ENCODE measurements around the gene SLC46A1.

The SLC46A1 gene

DNA sequence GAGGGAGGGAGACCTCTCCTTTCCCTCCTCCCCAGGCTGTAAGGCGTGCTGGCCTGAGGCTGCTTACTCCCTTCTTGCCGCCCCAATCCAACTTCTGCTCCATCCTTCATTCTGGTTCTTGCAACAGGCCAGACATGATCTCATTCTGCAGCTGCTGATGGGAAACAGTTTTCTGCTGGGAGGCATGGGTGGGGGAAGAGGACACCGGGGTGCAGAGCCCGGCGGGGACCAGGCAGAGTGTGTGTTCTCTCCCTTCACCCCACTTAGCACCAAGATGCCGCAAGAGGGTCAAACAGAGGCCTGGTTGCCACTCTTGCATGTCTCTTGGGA lies 33.1 kb downstream of the SLC46A1 start:
- no peaks in the 10 kb centered on the region for H3K27me3 ChIP-seq (ENCODE audit: control insufficient read depth in 1 of 2, insufficient read depth in 2 of 2, low read length in 2 of 2)
- no peaks in the 10 kb centered on the region for H3K9me3 ChIP-seq (ENCODE audit: low read length)
- H3K27ac ChIP-seq (ENCODE audit: low read depth, low read length): no peak overlapping the region
- no peaks in the 10 kb centered on the region for H3K36me3 ChIP-seq (ENCODE audit: insufficient read depth, low read length)
- peak overlapping the region; percentile 10 for H3K9ac ChIP-seq (ENCODE audit: low read length)
- H3K4me3 ChIP-seq (ENCODE audit: low read depth in 1 of 2, low read length in 2 of 2): peak overlapping the region in 1 of 2 donors; percentile 65
- H3K4me1 ChIP-seq (ENCODE audit: insufficient read depth, low read length): peaks cover 18% of the 10 kb centered on the region

DNA sequence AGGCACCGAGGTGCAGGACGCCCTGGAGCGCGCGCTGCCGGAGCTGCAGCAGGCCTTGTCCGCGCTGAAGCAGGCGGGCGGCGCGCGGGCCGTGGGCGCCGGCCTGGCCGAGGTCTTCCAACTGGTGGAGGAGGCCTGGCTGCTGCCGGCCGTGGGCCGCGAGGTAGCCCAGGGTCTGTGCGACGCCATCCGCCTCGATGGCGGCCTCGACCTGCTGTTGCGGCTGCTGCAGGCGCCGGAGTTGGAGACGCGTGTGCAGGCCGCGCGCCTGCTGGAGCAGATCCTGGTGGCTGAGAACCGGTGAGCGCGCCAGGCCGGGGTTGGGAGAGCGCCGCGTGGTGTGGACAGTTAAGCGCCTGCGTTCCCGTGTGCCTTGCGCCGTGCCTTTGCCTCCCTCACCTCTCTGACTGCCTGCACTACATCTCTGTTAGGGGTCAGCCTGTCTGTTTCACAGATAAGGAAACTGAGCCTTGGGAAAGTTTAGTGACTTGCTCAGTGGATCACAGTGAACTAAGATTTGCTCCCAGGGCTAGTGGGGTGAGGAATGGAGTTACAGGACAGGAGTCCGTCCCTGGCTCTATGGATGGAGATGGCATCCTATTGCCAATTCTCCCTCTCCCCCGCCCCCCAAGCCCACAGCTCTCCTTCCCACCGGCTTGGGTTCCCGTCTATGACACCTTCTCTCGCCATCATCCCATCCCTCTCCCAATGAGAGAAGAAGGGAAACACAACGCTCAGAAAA lies 33.6 kb downstream of the SLC46A1 start:
- peak overlapping the region; percentile 10 for H3K9ac ChIP-seq (ENCODE audit: low read length)
- H3K4me1 ChIP-seq (ENCODE audit: insufficient read depth, low read length): peaks cover 18% of the 10 kb centered on the region
- no peaks in the 10 kb centered on the region for H3K9me3 ChIP-seq (ENCODE audit: low read length)
- peak overlapping the region; percentile 58 to 65 for H3K4me3 ChIP-seq (ENCODE audit: low read depth in 1 of 2, low read length in 2 of 2)
- no peaks in the 10 kb centered on the region for H3K27me3 ChIP-seq (ENCODE audit: control insufficient read depth in 1 of 2, insufficient read depth in 2 of 2, low read length in 2 of 2)
- H3K36me3 ChIP-seq (ENCODE audit: insufficient read depth, low read length): no peaks in the 10 kb centered on the region
- peak overlapping the region; percentile 73 for H3K27ac ChIP-seq (ENCODE audit: low read depth, low read length)

DNA sequence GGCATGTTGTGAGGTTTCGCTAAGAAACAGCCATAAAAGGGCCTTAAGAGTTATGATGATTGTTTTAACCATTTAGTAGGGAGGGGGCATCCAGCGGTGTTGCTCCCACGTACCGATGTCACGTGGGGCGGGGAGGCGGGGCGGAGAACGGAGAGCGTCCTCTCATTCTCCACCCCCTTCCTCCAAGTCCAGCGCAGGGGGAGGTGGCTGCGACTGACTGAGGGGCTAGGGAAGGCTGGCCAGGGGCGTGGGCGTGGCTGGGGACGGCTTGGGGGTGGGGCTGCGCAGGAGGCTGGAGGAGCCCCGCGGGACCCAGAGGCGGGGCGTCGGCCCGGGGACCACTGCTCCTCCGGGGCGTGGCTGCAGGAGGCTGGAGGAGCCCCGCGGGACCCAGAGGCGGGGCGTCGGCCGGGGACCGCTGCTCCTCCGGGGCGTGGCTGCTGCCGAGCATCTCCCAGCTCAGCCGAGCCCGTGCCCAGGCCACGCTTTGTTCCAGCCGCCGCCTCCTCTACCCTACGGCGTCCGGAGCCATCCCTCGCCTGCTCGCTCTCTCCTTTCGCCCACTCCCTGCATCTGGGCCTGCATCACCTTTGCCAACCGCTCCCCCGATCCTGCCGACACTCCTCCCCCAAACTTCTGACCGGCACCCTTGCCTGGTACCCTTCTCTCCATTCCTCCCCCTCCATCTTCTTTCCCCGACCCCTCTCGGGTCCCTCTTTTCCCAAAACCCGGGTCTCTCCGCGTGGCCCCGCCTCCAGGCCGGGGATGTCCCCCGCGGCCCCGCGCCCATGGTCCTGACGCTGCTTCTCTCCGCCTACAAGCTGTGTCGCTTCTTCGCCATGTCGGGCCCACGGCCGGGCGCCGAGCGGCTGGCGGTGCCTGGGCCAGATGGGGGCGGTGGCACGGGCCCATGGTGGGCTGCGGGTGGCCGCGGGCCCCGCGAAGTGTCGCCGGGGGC lies 34.5 kb downstream of the SLC46A1 start, which contains the start of gene SARM1:
Gene SARM1 (plus strand): TSS at position 450 of the 958 bp plus-strand sequence. CDS start 339 bp downstream, at position 789.
- H3K4me1 ChIP-seq (ENCODE audit: insufficient read depth, low read length): peaks cover 18% of the 10 kb centered on the region
- no peaks in the 10 kb centered on the region for H3K27me3 ChIP-seq (ENCODE audit: control insufficient read depth in 1 of 2, insufficient read depth in 2 of 2, low read length in 2 of 2)
- H3K9ac ChIP-seq (ENCODE audit: low read length): peak within 1 kb of the TSS; percentile 10
- H3K9me3 ChIP-seq (ENCODE audit: low read length): no peaks in the 10 kb centered on the region
- H3K36me3 ChIP-seq (ENCODE audit: insufficient read depth, low read length): no peaks in the 10 kb centered on the region
- H3K4me3 ChIP-seq (ENCODE audit: low read depth in 1 of 2, low read length in 2 of 2): peak within 1 kb of the TSS; percentile 58 to 65
- peak within 1 kb of the TSS; percentile 73 for H3K27ac ChIP-seq (ENCODE audit: low read depth, low read length)

DNA sequence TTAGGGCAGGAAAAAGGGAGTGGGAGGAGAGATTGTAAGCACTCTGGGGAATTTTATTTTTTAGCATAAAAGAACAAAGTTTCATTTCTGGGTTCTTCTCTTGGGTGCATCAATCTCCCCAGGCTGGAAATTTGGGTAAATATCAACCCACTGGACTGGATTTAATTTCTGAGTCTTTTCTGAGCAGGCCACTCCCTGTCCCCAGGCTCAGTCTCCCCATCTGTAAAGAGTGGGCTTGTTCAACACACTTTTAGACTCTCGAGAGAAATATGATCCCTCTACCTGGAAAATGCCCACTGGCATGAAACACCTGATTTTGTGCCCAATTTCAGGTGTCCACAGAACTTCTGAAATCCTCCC lies 35.3 kb downstream of the SLC46A1 start:
- H3K4me3 ChIP-seq (ENCODE audit: low read depth in 1 of 2, low read length in 2 of 2): peak overlapping the region in 1 of 2 donors; percentile 65
- H3K27me3 ChIP-seq (ENCODE audit: control insufficient read depth in 1 of 2, insufficient read depth in 2 of 2, low read length in 2 of 2): no peaks in the 10 kb centered on the region
- no peak overlapping the region for H3K9ac ChIP-seq (ENCODE audit: low read length)
- peaks cover 18% of the 10 kb centered on the region for H3K4me1 ChIP-seq (ENCODE audit: insufficient read depth, low read length)
- no peaks in the 10 kb centered on the region for H3K9me3 ChIP-seq (ENCODE audit: low read length)
- H3K36me3 ChIP-seq (ENCODE audit: insufficient read depth, low read length): no peaks in the 10 kb centered on the region
- peak overlapping the region; percentile 48 for H3K27ac ChIP-seq (ENCODE audit: low read depth, low read length)

DNA sequence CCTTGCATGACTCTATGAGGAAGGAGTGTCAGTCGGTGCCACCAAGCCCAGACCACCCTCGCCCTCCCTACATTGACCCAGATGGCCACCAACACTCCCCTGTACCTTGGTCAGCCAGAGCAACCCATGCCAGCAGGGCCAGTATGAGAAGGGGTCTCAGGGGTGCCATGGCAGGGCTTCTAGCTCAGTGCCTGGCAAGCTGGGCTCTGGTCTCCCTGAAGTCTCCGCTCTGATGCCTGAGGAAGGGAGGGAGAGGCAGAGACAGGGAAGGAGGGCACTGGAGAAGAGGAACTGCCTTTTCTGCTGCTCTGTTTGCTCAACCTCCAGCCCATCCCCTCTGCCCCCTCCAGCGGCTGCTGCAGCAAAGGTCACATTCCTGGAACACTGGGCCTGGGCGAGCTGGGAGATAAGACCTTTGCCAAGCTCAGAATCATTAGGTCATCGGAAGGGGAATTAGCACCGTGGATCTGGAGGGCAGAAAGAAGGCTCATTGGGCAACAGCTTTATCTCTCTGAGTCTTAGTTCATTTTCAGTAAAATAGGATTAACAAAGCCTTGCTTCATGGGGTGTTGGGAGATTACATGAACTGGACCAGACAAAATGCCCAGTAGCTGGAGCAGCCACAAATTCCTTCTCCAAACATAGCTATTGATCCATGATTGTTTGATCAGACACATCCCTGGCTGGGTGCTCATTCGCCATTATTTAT lies 35.8 kb downstream of the SLC46A1 start, which contains the start of gene VTN:
Gene VTN (minus strand): TSS at position 273 of the 709 bp plus-strand sequence. CDS start 104 bp downstream, at position 169.
- Histone ChIP-seq H3K36me3 (ENCODE audit: insufficient read depth, low read length) (no peaks in the 10 kb centered on the region), H3K27ac (ENCODE audit: low read depth, low read length) (peak within 1 kb of the TSS; percentile 48), H3K9ac (ENCODE audit: low read length) (no peak within 1 kb of the TSS), H3K4me1 (ENCODE audit: insufficient read depth, low read length) (peaks cover 18% of the 10 kb centered on the region), H3K9me3 (ENCODE audit: low read length) (no peaks in the 10 kb centered on the region), H3K4me3 (ENCODE audit: low read depth in 1 of 2, low read length in 2 of 2) (peak within 1 kb of the TSS; percentile 20 to 65), H3K27me3 (ENCODE audit: control insufficient read depth in 1 of 2, insufficient read depth in 2 of 2, low read length in 2 of 2) (no peaks in the 10 kb centered on the region)

DNA sequence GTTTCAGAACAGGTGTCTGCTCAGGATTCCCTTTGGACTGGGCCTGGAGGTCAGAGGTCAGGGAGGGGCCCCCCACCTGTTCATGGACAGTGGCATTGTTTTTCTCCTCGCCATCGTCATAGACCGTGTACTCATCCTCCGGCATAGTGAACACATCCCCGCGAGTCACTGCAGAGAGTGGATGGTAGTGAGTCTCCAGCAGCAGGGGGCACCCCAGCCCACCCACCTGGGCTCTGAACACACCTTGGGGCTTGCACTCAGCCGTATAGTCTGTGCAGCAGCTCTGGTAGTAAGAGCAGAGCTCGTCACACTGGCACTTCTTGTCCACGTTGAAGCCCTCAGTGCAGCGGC lies 36.4 kb downstream of the SLC46A1 start:
- Histone ChIP-seq H3K36me3 (ENCODE audit: insufficient read depth, low read length) (no peaks in the 10 kb centered on the region), H3K4me3 (ENCODE audit: low read depth in 1 of 2, low read length in 2 of 2) (no peak overlapping the region), H3K27ac (ENCODE audit: low read depth, low read length) (no peak overlapping the region), H3K9me3 (ENCODE audit: low read length) (no peaks in the 10 kb centered on the region), H3K4me1 (ENCODE audit: insufficient read depth, low read length) (peaks cover 18% of the 10 kb centered on the region), H3K27me3 (ENCODE audit: control insufficient read depth in 1 of 2, insufficient read depth in 2 of 2, low read length in 2 of 2) (no peaks in the 10 kb centered on the region), H3K9ac (ENCODE audit: low read length) (no peak overlapping the region)

DNA sequence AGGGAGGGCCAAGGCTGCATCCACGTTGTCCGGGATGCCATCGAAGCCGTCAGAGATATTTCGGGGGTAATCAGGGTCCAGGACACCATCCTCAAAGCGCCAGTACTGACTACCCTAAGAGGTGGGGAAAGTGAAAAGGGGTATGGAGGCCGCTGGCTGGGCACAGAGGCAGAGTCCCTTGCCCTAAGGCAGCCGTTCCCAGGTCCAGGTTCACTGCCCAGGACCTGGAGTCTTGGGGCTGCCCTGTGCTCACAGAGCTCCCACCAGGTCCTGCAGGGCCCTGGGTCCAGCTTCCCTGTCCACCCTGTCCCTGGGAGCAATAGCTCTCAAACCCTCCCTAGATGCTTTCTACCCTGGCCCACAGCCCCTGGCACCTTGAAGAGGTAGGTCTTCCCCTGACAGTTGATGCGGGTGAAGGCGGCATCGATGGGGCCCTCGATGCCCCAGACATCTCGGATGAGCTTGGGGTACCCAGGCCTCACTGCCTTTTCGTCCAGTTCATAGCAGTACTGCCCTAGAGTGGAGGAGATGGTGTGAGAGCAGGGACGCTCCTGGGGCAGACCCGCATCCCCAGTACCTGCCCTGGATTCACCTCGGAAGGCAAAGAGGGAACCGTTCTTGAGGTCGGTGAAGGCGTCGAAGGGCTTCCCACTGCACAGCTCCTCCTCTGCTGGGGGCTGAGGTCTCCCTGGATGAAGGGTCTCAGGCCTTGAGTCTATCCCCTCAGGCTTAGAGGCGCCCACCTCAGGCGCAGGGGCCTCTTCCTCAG lies 36.9 kb downstream of the SLC46A1 start:
- Histone ChIP-seq H3K36me3 (ENCODE audit: insufficient read depth, low read length) (no peaks in the 10 kb centered on the region), H3K9me3 (ENCODE audit: low read length) (no peaks in the 10 kb centered on the region), H3K9ac (ENCODE audit: low read length) (no peak overlapping the region), H3K27ac (ENCODE audit: low read depth, low read length) (no peak overlapping the region), H3K4me3 (ENCODE audit: low read depth in 1 of 2, low read length in 2 of 2) (no peak overlapping the region), H3K27me3 (ENCODE audit: control insufficient read depth in 1 of 2, insufficient read depth in 2 of 2, low read length in 2 of 2) (no peaks in the 10 kb centered on the region), H3K4me1 (ENCODE audit: insufficient read depth, low read length) (peaks cover 18% of the 10 kb centered on the region)

DNA sequence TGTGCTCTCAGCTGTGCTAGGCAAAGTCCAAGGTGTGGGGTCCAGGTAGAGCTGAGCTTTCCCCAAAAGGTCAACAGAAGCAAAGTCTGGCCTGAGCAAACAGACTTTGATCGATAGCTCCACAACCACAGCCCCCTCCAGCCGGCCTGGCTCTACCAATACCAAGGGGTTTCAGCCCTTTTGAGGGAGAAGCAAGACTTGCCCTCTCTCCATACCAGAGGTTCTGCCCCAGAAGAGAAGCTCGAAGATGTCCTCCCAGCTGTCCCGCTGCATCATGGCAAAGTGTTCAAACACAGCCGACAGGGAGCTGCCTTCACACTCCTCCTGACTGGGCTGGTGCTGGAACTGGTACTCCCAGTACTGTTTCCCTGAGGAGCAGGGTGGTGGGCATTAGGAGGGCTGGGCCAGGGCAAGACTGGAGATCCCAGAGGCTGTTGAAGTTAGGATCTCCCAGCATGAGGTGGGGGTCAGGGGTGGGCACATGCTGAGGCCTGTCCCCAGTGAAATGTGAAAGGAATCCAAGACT lies 37.6 kb downstream of the SLC46A1 start:
- Histone ChIP-seq H3K36me3 (ENCODE audit: insufficient read depth, low read length) (peaks cover 1% of the 10 kb centered on the region), H3K27me3 (ENCODE audit: control insufficient read depth in 1 of 2, insufficient read depth in 2 of 2, low read length in 2 of 2) (no peaks in the 10 kb centered on the region), H3K9ac (ENCODE audit: low read length) (no peak overlapping the region), H3K9me3 (ENCODE audit: low read length) (no peaks in the 10 kb centered on the region), H3K4me1 (ENCODE audit: insufficient read depth, low read length) (peaks cover 16% of the 10 kb centered on the region), H3K4me3 (ENCODE audit: low read depth in 1 of 2, low read length in 2 of 2) (no peak overlapping the region), H3K27ac (ENCODE audit: low read depth, low read length) (no peak overlapping the region)

DNA sequence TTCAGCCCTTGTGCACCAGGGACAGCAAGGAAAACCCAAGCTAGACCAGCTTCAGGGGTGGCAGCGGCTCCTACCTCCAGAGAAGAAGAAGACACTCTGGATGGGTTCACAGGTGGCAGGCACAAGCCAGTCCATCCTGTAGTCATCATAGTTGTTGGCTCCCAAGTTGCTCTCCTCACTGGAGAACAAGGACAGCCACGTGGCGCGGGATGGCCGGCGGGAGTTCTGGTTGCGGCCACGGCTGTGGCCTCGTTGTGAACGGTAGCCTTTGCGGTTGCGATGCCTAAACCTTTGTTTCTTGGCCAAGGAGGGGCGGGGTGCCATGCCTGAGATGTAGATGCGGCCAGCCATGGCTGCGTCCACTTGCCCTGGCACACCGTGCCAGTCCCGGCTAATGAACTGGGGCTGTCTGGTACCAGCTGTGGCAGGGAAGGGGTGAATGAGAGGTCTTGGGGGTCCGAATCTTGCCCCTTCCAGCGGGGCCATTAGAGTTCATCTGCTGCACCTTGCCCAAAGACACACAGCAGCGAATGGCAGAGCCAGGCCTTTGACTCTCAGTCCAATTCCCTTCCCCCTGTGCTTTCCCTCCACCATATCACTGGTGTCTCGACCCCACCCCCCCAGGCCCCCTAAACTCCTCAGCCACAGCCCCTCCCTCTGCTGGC lies 38.2 kb downstream of the SLC46A1 start:
- H3K4me1 ChIP-seq (ENCODE audit: insufficient read depth, low read length): peaks cover 10% of the 10 kb centered on the region
- H3K4me3 ChIP-seq (ENCODE audit: low read depth in 1 of 2, low read length in 2 of 2): no peak overlapping the region
- no peaks in the 10 kb centered on the region for H3K9me3 ChIP-seq (ENCODE audit: low read length)
- H3K9ac ChIP-seq (ENCODE audit: low read length): no peak overlapping the region
- H3K36me3 ChIP-seq (ENCODE audit: insufficient read depth, low read length): peaks cover 7% of the 10 kb centered on the region
- no peak overlapping the region for H3K27ac ChIP-seq (ENCODE audit: low read depth, low read length)
- no peaks in the 10 kb centered on the region for H3K27me3 ChIP-seq (ENCODE audit: control insufficient read depth in 1 of 2, insufficient read depth in 2 of 2, low read length in 2 of 2)

DNA sequence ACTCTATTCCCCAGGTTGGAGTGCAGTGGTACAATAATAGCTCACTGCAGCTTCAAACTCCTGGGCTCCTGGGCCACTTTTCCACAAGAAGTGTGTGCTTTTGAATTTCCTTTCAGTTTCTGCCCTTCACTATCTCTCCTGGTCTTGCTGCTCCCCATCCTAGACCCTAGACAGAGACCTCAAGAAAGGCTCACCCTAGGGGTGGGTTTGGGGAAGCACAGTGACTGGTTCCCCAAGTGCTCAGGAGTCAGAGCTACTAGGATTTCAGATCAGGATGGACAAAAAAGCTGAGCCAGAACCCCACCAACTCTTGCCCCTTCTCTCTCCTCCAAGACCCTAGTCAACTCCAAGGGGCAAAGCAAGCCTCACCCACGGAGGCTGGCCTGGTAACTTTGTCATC lies 39.4 kb downstream of the SLC46A1 start:
- H3K36me3 ChIP-seq (ENCODE audit: insufficient read depth, low read length): peaks cover 13% of the 10 kb centered on the region
- H3K9ac ChIP-seq (ENCODE audit: low read length): no peak overlapping the region
- H3K9me3 ChIP-seq (ENCODE audit: low read length): no peaks in the 10 kb centered on the region
- no peaks in the 10 kb centered on the region for H3K27me3 ChIP-seq (ENCODE audit: control insufficient read depth in 1 of 2, insufficient read depth in 2 of 2, low read length in 2 of 2)
- H3K4me3 ChIP-seq (ENCODE audit: low read depth in 1 of 2, low read length in 2 of 2): no peak overlapping the region
- H3K27ac ChIP-seq (ENCODE audit: low read depth, low read length): no peak overlapping the region
- peaks cover 4% of the 10 kb centered on the region for H3K4me1 ChIP-seq (ENCODE audit: insufficient read depth, low read length)
